IMR-90 (cell line): Measurements from ENCODE around the gene HGD. TPM values are rescaled to one million over a fixed set of nuclear protein-coding genes. Genes with fewer than 3 reads are reported as not detected.
A peak's percentile ranks its signal among the peaks of the same experiment; 100 is the strongest.

Experiments used
- ATAC-seq: fragments of 200-7000 bp; cut with Tn5 transposase; 2 replicates; pipeline ENCODE4 v1.9.1; 2020; ENCODE audit warnings: low read depth, mild to moderate bottlenecking, moderate library complexity
- BruUV-seq: library from RNA; stranded (reverse); fragments of 400-500 nt; replicated peaks from 2 replicates; lab custom pipeline; 2021; lab: Mats Ljungman, UMichigan
- CTCF ChIA-PET: fragments of 300-600 bp; formaldehyde crosslinking; extraction: SDS; loops from one replicate; lab custom pipeline; 2021; ENCODE audit warnings: antibody characterized with exemption; lab: Yijun Ruan, JAX
- POLR2A ChIA-PET: fragments of 300-600 bp; sonication (Branson Sonifier 250); formaldehyde crosslinking; loops from one replicate; lab custom pipeline; 2022; ENCODE audit warnings: antibody characterized with exemption; ENCODE audit not compliant: unreplicated experiment; lab: Charles Lee
- DNase-seq: peaks from one replicate; pipeline ENCODE4 v3.0.0; 2013
- H2AFZ ChIP-seq: replicated peaks from 2 replicates; pipeline ENCODE3; 2013; ENCODE audit warnings: low read length, mild to moderate bottlenecking; ENCODE audit not compliant: poor library complexity
- H2AK5ac ChIP-seq: 2 replicates; pipeline ENCODE4 v1.6.1; 2013; ENCODE audit warnings: low read depth, low read length, inconsistent platforms
- H2AK9ac ChIP-seq: replicated peaks from 2 replicates; pipeline ENCODE3; 2013; ENCODE audit warnings: mild to moderate bottlenecking, low read depth, low read length, moderate library complexity; ENCODE audit not compliant: poor library complexity
- H2BK120ac ChIP-seq: 2 replicates; pipeline ENCODE4 v1.6.1; 2013; ENCODE audit warnings: low read depth, low read length, inconsistent platforms
- H2BK15ac ChIP-seq: 3 replicates; pipeline ENCODE4 v1.6.1; 2013; ENCODE audit warnings: low read depth, low read length, inconsistent platforms
- H2BK20ac ChIP-seq: 2 replicates; pipeline ENCODE4 v1.6.1; 2013; ENCODE audit warnings: low read depth, mild to moderate bottlenecking, inconsistent platforms, low read length, moderate library complexity
- H2BK5ac ChIP-seq: 2 replicates; pipeline ENCODE4 v1.6.1; 2013; ENCODE audit warnings: mild to moderate bottlenecking, low read depth, low read length, inconsistent platforms; ENCODE audit not compliant: poor library complexity, severe bottlenecking
- H3K14ac ChIP-seq: replicated peaks from 2 replicates; pipeline ENCODE4 v1.6.1; 2013; ENCODE audit warnings: low read depth, low read length, inconsistent platforms
- H3K18ac ChIP-seq: 2 replicates; pipeline ENCODE4 v1.6.1; 2013; ENCODE audit warnings: low read depth, low read length, control low read depth
- H3K23ac ChIP-seq: 2 replicates; pipeline ENCODE4 v1.6.1; 2013; ENCODE audit warnings: low read depth, low read length, inconsistent platforms
- H3K27ac ChIP-seq: 2 replicates; pipeline ENCODE4 v1.5.1; 2013; ENCODE audit warnings: mild to moderate bottlenecking, control low read depth, low read length; ENCODE audit not compliant: insufficient read depth
- H3K27me3 ChIP-seq: 2 replicates; pipeline ENCODE4 v1.6.1; 2013; ENCODE audit warnings: low read length; ENCODE audit not compliant: control insufficient read depth, insufficient read depth
- H3K36me3 ChIP-seq: 2 replicates; pipeline ENCODE4 v1.6.1; 2013; ENCODE audit warnings: low read length, mixed read lengths; ENCODE audit not compliant: control insufficient read depth, insufficient read depth
- H3K4ac ChIP-seq: 2 replicates; pipeline ENCODE4 v1.6.1; 2013; ENCODE audit warnings: low read depth, low read length, inconsistent platforms
- H3K4me1 ChIP-seq: 2 replicates; pipeline ENCODE4 v1.6.1; 2013; ENCODE audit warnings: low read length, mixed read lengths; ENCODE audit not compliant: control insufficient read depth, insufficient read depth
- H3K4me2 ChIP-seq: 2 replicates; pipeline ENCODE4 v1.6.1; 2013; ENCODE audit warnings: low read depth, mild to moderate bottlenecking, control low read depth, low read length, moderate library complexity
- H3K4me3 ChIP-seq: 2 replicates; pipeline ENCODE4 v1.5.1; 2013; ENCODE audit warnings: low read depth, mild to moderate bottlenecking, control low read depth, low read length, moderate library complexity; ENCODE audit not compliant: insufficient read depth
- H3K56ac ChIP-seq: 2 replicates; pipeline ENCODE4 v1.6.1; 2013; ENCODE audit warnings: low read length, inconsistent platforms; ENCODE audit not compliant: insufficient read depth; ENCODE audit errors: extremely low read depth
- H3K79me1 ChIP-seq, 2 experiments: 2 replicates each; pipeline ENCODE4 v1.6.1; 2013; ENCODE audit warnings: low read length in 2 of 2, inconsistent platforms in 1 of 2, low read depth in 1 of 2
- H3K9ac ChIP-seq: 2 replicates; pipeline ENCODE4 v1.6.1; 2013; ENCODE audit warnings: low read depth, low read length, control low read depth
- H3K9me1 ChIP-seq: 2 replicates; pipeline ENCODE4 v1.6.1; 2013; ENCODE audit warnings: low read length, inconsistent platforms; ENCODE audit not compliant: insufficient read depth
- H3K9me3 ChIP-seq: 2 replicates; pipeline ENCODE4 v1.6.1; 2013; ENCODE audit warnings: low read length; ENCODE audit not compliant: control insufficient read depth, insufficient read depth
- H4K20me1 ChIP-seq: 2 replicates; pipeline ENCODE4 v1.6.1; 2013; ENCODE audit warnings: low read length, inconsistent platforms; ENCODE audit not compliant: insufficient read depth
- H4K5ac ChIP-seq: 2 replicates; pipeline ENCODE4 v1.6.1; 2013; ENCODE audit warnings: mild to moderate bottlenecking, low read depth, low read length, control low read depth
- H4K8ac ChIP-seq, 2 experiments: 2 replicates each; pipeline ENCODE4 v1.6.1; 2013; ENCODE audit warnings: low read depth in 2 of 2, low read length in 2 of 2, control low read depth in 1 of 2, inconsistent platforms in 1 of 2
- H4K91ac ChIP-seq: 2 replicates; pipeline ENCODE4 v1.6.1; 2013; ENCODE audit warnings: low read depth, low read length, inconsistent platforms; ENCODE audit not compliant: insufficient read depth
- BHLHE40 ChIP-seq: fragments of 150-350 bp; IDR thresholded peaks from 2 replicates; pipeline ENCODE4 v1.6.1; 2016; ENCODE audit warnings: mild to moderate bottlenecking, low read depth, low read length
- ELK1 ChIP-seq: fragments of 150-350 bp; IDR thresholded peaks from 2 replicates; pipeline ENCODE4 v1.6.1; 2016; ENCODE audit warnings: low read depth, mild to moderate bottlenecking, low read length, moderate library complexity, borderline replicate concordance
- NFE2L2 ChIP-seq: fragments of 150-350 bp; IDR thresholded peaks from 2 replicates; pipeline ENCODE4 v1.6.1; 2016; ENCODE audit warnings: low read depth, mild to moderate bottlenecking, low read length
- POLR2A ChIP-seq: IDR thresholded peaks from 2 replicates; pipeline ENCODE4 v1.6.1; 2012; ENCODE audit warnings: mild to moderate bottlenecking, low read depth, low read length
- SMC3 ChIP-seq: fragments of 150-350 bp; IDR thresholded peaks from 2 replicates; pipeline ENCODE4 v1.6.1; 2016; ENCODE audit warnings: low read depth, mild to moderate bottlenecking, antibody characterized with exemption, low read length, moderate library complexity
- dilution Hi-C: fragments of 300-500 bp; cut with HindIII; formaldehyde crosslinking; loops from one replicate; pipeline ENCODE4 v1.14.3; 2018; ENCODE audit warnings: low sequenced_read_pairs; ENCODE audit not compliant: unreplicated experiment
- in situ Hi-C: fragments of 300-500 bp; cut with MboI; formaldehyde crosslinking; loops from 3 replicates; pipeline ENCODE4 v1.14.3; 2019; ENCODE audit warnings: low sequenced_read_pairs, inconsistent platforms, mixed read lengths
- intact Hi-C: fragments of 100-400 bp; cut with micrococcal nuclease; formaldehyde crosslinking; loops from 2 replicates; pipeline ENCODE4 v1.10.0; 2022
- polyA plus RNA-seq, 3 experiments: library from polyadenylated mRNA; depleted of rRNA; stranded (reverse); fragments of >200 nt; gene quantifications; 2 replicates each; pipeline ENCODE4 v1.2.3, GENCODE V29; 2012; ENCODE audit warnings: low replicate concordance in 1 of 3
- total RNA-seq: library from RNA; depleted of rRNA; stranded (reverse); fragments of >200 nt; gene quantifications from 2 replicates; pipeline ENCODE4 v1.2.3, GENCODE V29; 2012

Gene HGD
- total and polyA plus RNA-seq, 2 of the 4 experiments (the other 2 are of a cell fraction), result 0.14 TPM; not detected in 1

GRCh38 chr3:120688121-120688520 lies 6.1 kb upstream of the HGD start:
- ATAC-seq (peak; percentile 94), DNase-seq (peak; percentile 79)
- peak overlapping the region; percentile 82; the same call in 1 of the 2 replicates for H2BK120ac ChIP-seq
- H3K18ac ChIP-seq, result peak overlapping the region; percentile 38; the same call in 1 of the 2 replicates
- peak overlapping the region; percentile 83 for H2BK5ac ChIP-seq
- BruUV-seq, result no TSS peak
- H3K27ac ChIP-seq, result peak overlapping the region; percentile 44; the same call in 1 of the 2 replicates
- H3K9me3 ChIP-seq, result no peaks in the 10 kb centered on the region
- no peaks in the 10 kb centered on the region for H4K20me1 ChIP-seq
- intact Hi-C loops, result loop anchor here (1.0 to 5.0 kb wide), 2 partner anchors 91 to 127 kb away; partner anchors contain the start of gene NDUFB4
- no peak overlapping the region for H2AK9ac ChIP-seq
- dilution Hi-C loops, result no loop called here
- no peaks in the 10 kb centered on the region for H3K27me3 ChIP-seq
- peak overlapping the region; percentile 72; the same call in 1 of the 2 replicates for H3K4ac ChIP-seq
- H3K4me1 ChIP-seq, result peaks cover 8% of the 10 kb centered on the region
- H3K9ac ChIP-seq, result peak overlapping the region; percentile 48; the same call in 1 of the 2 replicates
- H3K79me1 ChIP-seq, result peaks cover 0 to 3% of the 10 kb centered on the region in 2 experiments; a peak in 1 of 4 replicates
- peak overlapping the region; percentile 72; the same call in 1 of the 2 replicates for H2BK20ac ChIP-seq
- peak overlapping the region; percentile 23; the same call in 1 of the 2 replicates for H3K4me2 ChIP-seq
- peak overlapping the region; percentile 60 for H3K56ac ChIP-seq
- no peak overlapping the region for H2AK5ac ChIP-seq
- H3K4me3 ChIP-seq, result no peak overlapping the region
- peak overlapping the region; percentile 65; the same call in 1 of the 2 replicates for H4K91ac ChIP-seq
- H2BK15ac ChIP-seq, result peak overlapping the region; percentile 10; the same call in 1 of the 3 replicates
- TF ChIP-seq BHLHE40 (no peak), NFE2L2 (no peak), SMC3 (no peak), POLR2A (no peak), ELK1 (no peak)
- H2AFZ ChIP-seq, result no peak overlapping the region
- no peak overlapping the region; the same call in 1 of the 2 replicates for H3K14ac ChIP-seq
- ChIA-PET CTCF (interaction anchor here (1.3 kb wide), 1 partner anchor 11 kb away, joined by 5 read pairs; no protein-coding TSS in a partner anchor), POLR2A (no interaction called here)
- H4K5ac ChIP-seq, result no peak overlapping the region
- H3K36me3 ChIP-seq, result no peaks in the 10 kb centered on the region
- H3K23ac ChIP-seq, result peak overlapping the region; percentile 8; the same call in 1 of the 2 replicates
- no peaks in the 10 kb centered on the region for H3K9me1 ChIP-seq
- in situ Hi-C loops, result no loop called here
- peak overlapping the region; percentile 79 to 84; a peak in 3 of 4 replicates for H4K8ac ChIP-seq
